Omental fat pad (tissue), 4 donors: ENCODE measurements around the gene CFAP58. TPM values are rescaled to one million over a fixed set of nuclear protein-coding genes. Genes with fewer than 3 reads are reported as not detected.
A peak's percentile ranks its signal among the peaks of the same experiment; 100 is the strongest.

Source experiments
- ATAC-seq: fragments of 150-250 bp; one replicate; pipeline ENCODE4 v1.9.1; 2016; ENCODE audit warnings: mild to moderate bottlenecking, moderate library complexity; ENCODE audit not compliant: low FRiP score
- DNase-seq: peaks from one replicate; pipeline ENCODE4 v3.0.0-alpha.2; 2019; ENCODE audit warnings: low spot score
- total RNA-seq, 4 donors: library from RNA; depleted of rRNA; stranded (reverse); fragments of >200 nt; gene quantifications; one replicate each; pipeline ENCODE4 v1.1.0, GENCODE V29; 2016
- TF ChIP-seq, protein P1 (sequence below), 3 donors: fragments of 450-650 bp; IDR thresholded peaks; one replicate each; pipeline ENCODE4 v1.5.1; 2016 to 2017; ENCODE audit warnings: antibody characterized with exemption in 3 of 3, mild to moderate bottlenecking in 3 of 3, moderate library complexity in 2 of 3

The CFAP58 gene
- total RNA-seq, 4 donors from 2014 or later: 0.19 to 0.95 (median 0.33) TPM

DNA sequence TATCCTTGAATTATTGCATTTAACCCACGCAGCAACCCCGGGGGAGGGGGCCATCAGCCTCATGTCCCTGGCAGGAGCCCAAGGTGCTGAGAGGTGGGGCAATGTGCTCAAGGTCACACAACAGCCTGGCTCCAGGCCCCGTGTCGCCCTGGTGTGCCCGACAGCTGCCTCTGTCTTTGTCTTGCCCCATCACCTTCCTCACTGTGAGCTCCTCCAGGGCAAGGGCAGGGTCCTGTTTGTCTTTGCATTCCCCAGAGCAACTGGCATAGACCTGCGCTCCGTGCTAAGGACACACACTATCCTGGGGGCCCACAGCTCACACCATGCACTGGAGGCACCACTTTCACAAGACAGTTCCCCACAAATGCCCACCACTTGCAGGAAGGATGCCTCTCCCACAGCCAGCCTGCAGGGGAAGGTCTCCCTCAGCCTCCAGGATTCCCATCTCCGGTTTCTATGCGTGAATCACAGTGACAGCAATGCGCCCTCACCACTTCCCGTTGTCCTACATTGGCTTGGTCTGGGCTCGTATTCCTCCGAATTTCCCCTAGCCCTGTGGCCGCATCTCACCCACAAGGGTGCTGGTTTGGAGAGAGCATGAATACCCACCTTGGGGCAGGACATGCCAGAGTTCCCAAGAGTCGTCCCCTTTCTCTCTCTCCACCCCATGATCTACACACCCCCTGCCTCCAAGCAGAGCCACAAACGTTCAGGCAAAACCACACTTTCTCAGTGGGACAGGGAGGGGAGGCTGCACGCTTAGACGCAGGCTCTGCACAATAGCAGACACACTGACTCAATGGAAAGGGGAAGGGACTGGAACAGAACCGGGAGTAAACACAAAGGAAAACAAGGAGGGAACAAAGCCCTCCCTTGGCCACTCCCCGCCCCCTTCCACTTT is 25.6 kb upstream of the CFAP58 start:
- TF ChIP-seq, protein P1, sequence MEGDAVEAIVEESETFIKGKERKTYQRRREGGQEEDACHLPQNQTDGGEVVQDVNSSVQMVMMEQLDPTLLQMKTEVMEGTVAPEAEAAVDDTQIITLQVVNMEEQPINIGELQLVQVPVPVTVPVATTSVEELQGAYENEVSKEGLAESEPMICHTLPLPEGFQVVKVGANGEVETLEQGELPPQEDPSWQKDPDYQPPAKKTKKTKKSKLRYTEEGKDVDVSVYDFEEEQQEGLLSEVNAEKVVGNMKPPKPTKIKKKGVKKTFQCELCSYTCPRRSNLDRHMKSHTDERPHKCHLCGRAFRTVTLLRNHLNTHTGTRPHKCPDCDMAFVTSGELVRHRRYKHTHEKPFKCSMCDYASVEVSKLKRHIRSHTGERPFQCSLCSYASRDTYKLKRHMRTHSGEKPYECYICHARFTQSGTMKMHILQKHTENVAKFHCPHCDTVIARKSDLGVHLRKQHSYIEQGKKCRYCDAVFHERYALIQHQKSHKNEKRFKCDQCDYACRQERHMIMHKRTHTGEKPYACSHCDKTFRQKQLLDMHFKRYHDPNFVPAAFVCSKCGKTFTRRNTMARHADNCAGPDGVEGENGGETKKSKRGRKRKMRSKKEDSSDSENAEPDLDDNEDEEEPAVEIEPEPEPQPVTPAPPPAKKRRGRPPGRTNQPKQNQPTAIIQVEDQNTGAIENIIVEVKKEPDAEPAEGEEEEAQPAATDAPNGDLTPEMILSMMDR (IDR thresholded peaks at IDR 0.05): no peak
- DNase-seq (no peak), ATAC-seq (no peak)

DNA sequence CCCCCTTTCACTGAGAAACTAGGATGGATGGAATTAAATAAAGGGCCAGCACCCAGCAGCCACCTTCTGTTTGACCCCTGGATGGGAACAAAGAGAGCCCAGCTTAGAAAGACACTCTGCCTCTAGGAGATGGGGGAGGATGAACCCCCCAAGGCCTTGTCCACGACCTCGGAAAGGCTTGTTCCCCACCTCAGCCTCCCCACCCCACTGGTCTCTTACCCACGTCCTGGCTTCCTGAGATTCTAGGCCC is 25.1 kb upstream of the CFAP58 start:
- TF ChIP-seq, protein P1 (IDR thresholded peaks at IDR 0.05): no peak
- DNase-seq (no peak), ATAC-seq (no peak)

DNA sequence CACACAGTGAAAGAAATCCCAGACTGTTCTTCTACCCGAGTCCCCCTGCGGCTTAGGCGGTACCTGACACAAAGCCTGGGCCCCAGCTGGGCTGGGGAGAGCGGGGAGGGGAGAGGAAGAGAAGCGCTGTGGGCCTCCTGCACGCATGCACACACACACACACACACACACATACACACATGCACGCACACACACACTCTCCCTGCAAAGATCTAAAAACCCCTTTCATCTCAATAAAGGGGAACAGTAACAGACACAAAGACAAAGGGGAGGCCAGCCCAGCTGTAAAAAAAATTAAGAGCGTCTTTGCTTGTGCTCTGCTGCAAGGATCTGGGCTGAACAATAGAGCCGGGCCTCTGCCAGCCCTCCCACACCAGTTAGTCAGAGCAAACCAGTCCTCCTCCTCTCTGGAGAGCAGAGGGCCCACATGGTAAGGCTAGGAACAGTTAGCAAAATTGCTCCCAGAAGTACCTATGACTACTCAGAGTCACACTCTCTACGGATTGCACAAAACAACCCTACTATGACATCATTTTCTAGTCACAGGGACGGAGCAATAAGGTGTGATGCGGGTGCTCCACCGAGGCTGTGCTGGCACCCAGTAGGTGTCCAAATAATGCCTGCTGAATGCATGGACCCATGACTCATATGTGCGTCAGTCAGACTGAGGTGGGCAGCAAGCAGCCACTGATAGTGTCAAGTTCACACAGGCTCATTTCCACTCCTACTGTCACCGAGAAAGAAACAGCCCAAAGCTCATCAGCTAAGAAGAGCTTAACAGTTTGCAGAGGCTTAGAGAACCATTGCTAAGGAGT is 24.5 kb upstream of the CFAP58 start:
- ATAC-seq: peak; percentile 88
- TF ChIP-seq, protein P1 (IDR thresholded peaks at IDR 0.05): no peak
- no peak for DNase-seq

DNA sequence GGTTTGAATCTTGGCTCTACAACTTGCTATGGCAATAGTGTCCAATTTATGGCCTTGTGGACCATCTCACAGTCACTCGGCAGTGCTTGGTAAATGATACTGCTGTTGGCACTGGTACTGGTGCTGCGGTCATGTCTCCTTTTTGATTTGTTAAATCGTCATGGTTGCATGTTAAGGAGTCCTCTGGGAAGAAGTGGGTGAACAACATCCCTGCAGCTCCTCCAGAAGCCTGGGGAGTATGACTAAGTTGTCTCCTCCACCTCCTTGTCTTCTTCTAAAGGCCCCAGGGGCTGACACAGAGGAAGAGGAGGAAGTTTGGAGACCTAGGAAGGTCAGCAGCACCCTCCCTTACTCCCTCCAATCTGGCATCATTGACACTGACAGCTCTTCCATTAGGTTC is 23.9 kb upstream of the CFAP58 start:
- ATAC-seq (peak; percentile 11), DNase-seq (no peak)
- TF ChIP-seq, protein P1 (IDR thresholded peaks at IDR 0.05): no peak

DNA sequence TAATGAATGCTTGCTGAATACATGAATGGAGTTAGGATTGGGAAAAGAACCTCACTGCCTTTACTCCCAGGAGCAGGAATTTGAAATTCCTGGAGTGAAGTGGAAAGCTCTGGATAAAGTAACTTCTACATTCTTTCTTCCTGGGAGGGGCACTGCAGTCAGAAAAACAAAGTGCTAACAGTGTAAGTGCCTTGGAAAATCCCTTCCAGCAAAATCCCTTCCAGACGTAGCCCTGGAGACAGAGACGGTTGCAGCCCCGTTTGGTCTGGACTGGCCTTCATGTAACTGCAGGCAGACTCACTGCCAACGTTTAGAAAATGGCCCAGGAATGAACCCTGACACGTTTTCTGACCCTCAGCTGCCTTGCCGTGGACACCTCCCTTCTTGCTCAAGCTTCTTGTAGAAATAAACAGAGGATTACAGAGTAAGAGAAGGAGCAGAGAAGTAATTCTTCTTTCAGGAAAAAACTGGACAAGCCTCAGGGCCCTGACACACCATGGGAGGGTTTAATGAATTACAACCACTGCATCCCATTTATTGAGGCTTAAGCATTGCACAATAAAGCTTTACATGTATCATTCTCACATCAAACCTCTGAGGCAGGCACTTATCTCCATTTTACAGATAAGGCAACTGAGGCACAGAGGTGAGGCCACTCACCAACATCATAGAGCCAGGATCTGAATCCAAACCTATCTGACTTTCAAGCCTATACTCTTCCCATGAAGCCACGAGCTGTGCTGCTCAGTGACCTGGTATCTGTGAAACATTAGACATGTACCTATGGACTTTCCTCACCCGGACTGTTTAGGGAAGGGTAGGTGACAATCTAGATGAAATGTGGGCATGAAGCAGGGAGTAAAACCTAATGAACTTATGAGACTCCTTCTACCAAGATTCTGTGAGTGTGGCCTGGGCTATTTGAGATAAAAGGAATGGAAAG is 23.2 kb upstream of the CFAP58 start:
- peak; percentile 57 for ATAC-seq
- TF ChIP-seq, protein P1 (IDR thresholded peaks at IDR 0.05): no peak
- no peak for DNase-seq

DNA sequence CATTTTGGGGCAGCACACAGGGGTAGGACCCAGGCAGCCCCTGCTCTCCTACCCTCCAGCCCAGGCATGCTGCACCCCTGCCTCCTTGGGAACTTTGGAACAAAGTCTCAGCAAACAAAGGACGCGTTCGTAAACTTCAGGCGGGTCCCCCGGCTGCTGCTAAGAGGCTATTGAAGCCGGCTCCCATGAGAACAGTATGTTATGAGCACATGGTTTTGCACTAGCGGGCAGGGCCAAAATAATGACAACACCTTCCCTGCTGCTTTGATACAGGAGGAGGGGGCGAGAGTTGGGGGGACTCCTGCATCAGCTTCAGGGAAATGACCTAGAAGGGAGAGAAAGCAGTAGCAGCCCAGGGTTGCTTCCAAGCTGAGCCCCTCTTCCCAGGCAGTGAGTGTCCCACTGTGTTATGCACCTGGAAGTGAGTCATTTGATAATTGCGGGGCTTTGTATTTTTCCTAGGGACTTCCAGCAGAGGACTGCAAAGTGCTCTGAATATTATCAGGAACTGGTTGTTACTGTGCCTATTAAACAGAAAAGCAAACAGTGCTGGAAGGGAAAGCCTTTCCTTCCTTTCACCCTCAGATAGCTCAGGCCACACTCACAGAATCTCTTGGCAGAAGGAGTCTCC is 22.3 kb upstream of the CFAP58 start:
- TF ChIP-seq, protein P1 (IDR thresholded peaks at IDR 0.05): no peak
- DNase-seq (no peak), ATAC-seq (no peak)
